Measurements from ENCODE around the gene KLRD1.
"Not testable (repeated sequence)": the region's sequence is repeated elsewhere in the genome, so short reads cannot be mapped to it uniquely, and the experiment has no call there.

The KLRD1 gene

DNA sequence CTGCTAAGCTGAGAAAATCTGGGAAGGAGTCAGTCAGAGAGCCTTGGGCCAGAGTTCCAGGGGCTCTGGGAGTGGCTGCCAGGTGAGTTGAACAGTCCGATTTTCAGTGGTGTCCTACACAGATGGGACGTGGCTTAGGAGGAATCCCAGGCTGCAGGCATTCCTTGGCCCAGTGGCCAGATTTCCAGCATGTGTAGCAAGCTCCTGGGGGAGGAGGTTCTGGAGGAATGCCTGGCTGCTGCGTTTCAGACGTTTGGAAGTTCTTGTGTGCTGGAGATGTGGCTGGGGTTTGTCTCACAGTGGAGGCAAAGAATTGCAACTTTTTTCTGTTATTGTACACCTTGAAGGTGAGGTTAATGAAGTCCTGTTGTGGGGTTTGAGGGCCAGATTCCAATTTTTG is 28.5 kb downstream of the KLRD1 start:
- not testable (repeated sequence) for DNase-seq

DNA sequence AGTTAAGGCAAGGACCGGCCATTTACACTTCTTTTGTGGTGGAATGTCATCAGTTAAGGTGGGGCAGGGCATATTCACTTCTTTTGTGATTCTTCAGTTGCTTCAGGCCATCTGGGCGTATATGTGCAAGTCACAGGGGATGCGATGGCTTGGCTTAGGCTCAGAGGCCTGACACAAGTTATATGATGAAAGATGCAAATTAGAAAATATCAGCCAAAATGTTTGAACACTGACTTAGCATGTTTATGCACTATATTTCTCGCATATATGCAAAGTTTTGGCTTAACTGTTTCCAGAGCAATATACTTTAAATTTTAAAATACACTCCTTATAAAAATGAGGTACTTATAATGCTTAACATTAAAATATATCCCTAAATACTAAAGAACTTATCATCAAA is 30.8 kb downstream of the KLRD1 start:
- DNase-seq = not testable (repeated sequence)

DNA sequence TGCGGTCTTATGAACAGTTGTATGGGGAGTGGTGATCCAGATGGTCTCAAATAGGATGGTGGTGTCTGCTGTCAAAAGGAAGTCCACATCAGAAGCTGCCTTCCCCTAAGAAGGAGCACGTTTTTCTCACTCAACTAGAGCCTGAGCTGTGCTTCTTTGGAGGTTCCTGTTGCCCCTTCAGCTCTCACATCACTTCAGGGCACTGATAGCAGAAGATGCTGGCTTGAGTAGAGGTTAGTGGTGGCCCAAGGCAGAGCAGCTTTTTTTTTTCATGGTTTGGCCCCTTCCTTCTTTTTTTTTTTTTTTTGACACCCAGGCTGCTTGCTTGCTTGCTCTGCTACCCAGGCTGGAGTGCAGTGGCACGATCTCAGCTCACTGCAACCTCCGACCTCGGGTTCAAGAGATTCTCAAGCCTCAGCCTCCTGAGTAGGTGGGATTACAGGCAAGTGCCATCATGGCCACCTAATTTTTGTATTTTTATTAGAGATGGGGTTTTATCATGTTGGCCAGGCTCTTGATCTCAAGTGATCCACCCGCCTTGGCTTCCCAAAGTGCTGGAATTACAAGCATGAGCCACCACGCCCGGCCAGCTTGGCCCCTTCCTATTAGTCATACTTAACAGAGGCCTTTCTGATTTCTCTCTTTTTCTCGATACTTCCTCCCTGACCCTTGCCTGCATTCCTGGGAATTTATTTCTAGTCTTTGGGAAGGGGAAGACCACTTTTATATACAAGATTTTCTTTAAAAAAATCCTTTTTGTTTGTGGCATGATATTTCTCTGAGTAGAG is 31.6 kb downstream of the KLRD1 start:
- no peak for DNase-seq

DNA sequence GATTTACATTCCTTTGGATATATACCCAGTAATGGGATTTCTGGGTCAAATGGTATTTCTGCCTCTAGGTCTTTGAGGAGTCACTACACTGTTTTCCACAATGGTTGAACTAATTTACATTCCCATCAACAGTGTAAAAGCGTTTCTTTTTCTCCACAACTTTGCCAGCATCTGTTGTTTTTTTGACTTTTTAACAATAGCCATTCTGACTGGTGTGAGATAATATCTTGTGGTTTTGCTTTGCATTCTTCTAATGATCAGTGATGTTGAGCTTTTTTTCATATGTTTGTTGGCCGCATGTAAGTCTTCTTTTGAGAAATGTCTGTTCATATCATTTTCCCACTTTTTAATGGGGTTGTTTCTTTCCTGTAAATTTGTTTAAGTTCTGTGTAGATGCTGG is 33.3 kb downstream of the KLRD1 start:
- not testable (repeated sequence) for DNase-seq

DNA sequence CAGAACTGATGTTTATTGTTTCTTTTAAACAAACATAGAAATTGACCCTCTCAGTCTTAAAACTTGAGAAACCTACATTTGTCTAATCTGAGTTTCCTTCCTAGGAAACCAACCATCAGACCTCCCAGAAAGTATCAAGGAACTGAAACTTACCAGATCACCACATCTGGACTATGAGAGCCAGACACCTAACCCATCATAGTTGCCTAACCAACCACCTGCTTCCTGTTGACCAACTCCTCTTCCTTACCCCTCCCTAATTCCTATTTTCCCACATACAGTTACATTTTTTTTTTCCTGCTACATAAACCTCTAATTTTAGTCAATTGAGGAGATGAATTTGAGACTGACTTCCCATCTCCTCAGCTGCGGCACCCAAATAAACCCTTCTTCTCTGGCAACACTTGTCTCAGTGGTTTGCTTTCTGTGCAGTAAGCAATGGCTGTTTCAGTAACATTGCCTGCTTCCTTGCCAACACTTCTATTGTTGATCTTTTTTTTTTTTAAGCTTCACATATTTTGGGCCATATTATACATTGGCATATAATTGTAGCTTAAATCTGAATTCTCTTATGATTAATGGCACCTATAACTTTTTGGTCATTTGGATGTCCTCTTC is 34.3 kb downstream of the KLRD1 start:
- DNase-seq = no peak

DNA sequence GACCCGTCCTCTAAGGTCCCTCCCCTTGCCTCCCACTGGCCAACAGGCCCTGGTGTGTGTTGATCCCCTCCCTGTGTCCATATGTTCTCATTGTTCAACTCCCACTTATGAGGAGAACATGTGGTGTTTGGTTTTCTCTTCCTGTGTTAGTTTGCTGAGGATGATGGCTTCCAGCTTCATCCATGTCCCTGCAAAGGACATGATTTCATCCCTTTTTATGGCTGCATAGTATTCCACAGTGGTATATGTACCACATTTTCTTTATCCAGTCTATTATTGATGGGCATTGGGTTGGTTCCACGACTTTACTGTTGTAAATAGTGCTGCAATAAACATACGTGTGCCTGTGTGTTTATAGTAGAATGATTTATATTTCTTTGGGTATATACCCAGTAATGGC is 43.8 kb downstream of the KLRD1 start:
- not testable (repeated sequence) for DNase-seq

DNA sequence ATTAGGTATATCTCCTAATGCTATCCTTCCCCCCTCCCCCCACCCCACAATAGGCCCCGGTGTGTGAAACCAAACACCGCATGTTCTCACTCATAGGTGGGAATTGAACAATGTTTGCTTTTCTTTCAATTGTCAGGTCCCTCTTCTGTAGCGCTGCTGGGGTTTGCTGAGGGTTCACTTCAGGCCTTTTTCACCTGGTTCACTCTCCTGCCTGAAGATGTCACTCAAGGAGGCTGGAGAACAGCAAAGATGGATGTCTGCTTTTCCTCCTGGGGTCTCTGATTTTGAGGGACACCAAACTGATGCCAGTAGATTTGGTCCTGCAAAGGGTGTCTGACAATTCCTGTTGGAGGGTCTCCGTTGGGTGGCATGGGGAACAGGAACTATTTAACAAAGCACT is 46.4 kb downstream of the KLRD1 start:
- no peak for DNase-seq

DNA sequence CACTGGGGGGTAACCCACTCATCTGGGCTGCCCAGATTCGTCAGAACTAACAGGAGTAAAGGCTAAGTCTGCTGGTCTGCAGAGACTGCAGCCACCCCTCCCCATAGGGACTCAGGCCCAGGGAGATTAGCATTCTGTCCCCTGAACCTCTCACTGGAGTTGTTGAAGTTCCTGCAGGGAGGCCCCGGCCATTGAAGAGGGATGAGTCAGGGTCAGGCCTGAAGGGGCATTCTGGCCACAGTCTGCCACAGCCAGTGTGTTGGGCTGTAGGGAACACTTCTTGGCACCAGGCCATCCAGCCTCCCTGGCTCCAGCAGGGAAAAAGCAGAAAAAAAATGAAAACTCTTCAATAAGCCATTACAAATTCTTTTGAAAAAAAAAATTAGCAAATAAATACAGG is 46.8 kb downstream of the KLRD1 start:
- DNase-seq = peak in 2 of 56 donors; percentile 40 to 59

DNA sequence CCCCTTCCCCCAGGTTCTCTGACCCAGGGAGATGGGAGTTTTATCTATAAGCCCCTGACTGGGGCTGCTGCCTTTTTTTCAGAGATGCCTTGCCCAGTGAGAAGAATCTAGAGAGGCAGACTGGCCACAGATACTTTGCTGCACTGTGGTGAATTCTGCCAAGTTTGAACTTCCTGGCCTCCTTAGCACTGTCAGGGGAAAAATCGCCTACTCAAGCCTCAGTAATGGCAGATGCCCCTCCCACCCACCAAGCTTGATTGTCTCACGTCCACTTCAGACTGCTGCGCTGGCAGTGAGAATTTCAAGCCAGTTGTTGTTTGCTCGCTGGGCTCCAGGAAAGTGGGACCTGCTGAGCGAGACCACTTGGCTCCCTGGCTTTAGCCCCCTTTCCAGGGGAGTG is 50.5 kb downstream of the KLRD1 start:
- DNase-seq = no peak

DNA sequence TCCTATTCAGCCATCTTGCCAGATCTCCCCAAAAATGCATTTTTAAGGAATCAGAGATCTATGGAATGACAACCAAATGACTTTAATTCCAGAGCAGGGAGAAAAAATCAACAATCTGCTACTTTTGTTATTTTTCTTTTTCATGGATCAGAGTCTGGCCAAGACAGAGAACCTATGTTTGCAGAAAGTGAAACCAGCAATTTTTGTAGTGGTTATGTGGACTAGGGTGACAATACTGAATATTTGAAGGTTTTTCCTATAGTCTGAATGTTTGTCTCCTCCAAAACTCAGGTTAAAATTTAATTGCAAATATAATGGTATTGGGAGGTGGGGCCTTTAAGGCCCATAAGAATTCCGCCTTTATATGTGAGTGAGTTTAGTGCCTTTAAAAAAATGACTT is 51.3 kb downstream of the KLRD1 start:
- no peak for DNase-seq

DNA sequence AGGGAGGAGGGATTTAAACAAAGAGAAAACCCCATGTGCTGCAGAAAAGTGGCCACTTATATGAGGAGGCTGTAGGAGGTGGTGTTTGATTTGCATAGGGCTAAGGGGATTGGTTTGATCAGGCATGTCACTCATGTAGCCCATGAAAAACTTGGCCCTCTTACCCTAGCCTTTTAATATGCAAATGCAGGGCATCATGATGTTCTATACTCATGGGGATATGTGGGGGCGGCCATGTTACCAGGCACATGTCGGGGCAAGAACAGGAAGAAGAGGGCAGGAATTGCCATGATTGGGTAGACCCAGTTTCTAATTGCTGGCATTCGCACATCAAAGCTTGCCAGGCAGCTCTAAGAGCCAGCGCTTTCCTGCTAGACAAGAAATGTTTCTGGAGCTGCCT is 53.4 kb downstream of the KLRD1 start:
- peak in 16 of 56 donors; percentile 10 to 62 (median 32) for DNase-seq

DNA sequence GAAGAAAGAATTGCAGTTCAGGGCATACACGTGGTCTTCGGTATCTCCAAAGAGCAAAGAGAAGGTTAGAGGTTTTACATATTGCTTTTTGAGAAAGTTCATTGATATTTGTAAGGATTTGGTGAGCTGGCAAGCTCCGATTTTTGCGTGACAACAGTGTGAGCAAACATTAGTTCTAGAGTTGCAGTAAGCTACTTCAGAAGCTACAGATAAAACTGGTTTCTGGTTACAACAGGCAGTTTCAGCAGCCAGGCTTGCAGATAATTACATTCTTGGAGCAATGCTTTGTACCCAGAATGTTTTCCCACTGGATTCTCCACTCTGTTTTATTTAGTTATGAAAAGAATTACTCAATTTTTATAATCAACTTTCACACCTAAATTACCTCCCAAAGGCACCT is 54.0 kb downstream of the KLRD1 start:
- no peak for DNase-seq

DNA sequence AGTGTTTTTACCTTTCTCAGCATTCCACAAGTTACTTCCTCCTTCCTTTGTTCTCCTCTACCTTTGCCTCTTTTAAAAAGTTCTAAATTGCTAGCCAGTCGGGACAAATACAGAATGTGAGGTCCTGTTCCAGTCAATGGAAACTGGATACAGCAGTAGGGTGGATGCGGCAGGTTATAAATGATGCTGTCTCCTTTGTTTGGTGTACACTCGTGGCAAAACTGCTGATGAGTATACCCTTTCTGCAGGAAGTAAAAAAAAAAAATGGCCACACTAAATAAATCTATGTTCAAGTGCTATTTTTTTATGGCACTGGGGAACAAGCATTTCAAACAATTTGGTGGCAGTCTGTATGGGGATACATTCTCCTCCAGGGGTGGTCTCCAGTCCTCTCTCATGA is 54.7 kb downstream of the KLRD1 start:
- no peak for DNase-seq

DNA sequence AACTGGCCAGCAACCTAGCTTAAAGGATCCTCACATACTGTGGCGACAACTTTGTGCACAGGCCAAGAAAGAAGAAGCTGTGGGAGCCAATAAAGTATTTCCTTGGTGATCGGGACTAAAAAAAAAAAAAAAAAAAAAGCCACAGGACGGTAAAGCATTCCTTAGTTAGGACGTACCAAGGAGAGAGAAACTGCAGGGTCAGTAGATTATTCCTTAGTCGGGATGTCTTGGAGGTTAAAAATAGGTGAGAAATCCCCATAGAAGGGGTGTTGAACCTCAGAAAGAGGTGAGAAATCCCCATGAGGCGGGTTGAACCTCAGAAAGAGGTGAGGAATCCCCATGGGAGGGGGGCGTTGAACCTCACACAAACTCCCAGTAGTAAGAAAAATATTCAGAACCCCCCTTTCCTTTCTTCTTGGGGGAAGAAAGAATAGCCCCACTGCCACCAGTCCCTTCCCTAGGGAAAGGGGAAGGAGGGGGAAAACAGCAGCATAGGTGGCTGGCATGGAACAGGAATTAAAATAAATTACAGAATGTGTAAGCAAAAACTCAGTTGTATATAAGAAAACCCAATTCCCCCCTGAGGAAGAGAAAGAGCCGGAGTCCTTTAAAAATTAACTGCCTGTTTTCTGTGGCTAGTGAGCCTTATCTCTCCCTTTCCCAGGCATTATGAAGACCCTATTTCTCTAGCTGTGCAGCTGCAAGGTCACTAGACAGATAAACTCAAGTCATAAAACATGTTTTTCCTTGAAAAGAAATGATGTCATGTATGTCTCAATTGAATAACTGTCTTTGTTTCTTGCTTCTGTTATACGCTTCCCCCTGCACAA is 55.4 kb downstream of the KLRD1 start:
- DNase-seq = no peak

DNA sequence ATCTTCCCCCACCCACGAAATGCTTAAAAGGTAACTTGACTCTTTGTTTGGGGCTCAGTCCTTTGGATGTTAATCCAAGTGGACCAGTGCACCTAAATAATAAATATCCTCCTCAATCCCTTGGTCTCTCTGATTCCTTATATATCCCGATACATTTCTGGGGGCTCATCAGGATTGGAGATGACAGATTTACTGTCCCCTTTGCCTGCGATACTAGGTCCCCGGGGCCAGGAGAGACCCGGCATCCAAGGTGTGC is 55.9 kb downstream of the KLRD1 start:
- no peak for DNase-seq

DNA sequence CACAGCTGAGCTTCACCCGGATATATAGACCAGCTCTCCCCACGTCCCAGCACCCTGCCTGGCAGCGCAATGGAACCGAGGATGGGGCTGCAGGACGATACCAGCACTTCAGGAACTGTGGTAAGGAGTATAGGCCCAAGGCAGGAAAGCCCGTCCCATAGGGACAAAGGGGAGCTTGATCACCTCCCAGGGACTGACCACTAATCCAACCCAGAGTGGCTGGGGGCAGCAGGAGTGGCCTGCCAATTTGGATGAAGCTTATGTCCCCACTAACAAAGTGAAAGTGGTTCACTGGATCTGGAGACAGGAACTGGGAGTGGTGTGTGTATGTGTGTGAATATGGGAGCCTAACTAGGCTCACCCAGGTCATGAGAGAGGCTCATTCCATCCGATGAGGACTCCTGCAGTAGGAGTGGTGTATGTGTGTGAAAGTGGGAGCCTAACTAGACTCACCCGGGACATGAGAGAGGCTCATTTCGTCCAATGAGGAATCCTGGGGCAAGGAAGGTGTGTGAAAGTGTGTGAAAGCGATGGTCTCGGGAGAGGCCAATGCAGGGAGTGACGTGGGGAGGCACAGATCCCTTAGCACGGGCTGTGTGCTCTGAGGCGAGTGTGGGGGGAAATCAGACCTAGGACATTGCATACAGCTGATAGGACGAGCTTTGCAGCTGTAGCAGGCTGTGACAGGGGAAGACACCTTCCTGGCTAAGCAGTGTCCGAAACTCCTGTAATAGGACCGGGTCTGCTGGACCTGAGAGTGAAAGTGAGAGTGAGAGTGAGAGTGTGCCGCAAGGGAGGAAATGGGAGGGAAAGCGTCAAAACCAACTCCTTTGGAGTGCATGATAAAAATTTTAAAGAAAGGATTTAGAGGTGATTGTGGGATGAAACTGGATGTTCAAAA is 56.5 kb downstream of the KLRD1 start:
- DNase-seq = peak in 37 of 56 donors; percentile 34 to 81 (median 65)

DNA sequence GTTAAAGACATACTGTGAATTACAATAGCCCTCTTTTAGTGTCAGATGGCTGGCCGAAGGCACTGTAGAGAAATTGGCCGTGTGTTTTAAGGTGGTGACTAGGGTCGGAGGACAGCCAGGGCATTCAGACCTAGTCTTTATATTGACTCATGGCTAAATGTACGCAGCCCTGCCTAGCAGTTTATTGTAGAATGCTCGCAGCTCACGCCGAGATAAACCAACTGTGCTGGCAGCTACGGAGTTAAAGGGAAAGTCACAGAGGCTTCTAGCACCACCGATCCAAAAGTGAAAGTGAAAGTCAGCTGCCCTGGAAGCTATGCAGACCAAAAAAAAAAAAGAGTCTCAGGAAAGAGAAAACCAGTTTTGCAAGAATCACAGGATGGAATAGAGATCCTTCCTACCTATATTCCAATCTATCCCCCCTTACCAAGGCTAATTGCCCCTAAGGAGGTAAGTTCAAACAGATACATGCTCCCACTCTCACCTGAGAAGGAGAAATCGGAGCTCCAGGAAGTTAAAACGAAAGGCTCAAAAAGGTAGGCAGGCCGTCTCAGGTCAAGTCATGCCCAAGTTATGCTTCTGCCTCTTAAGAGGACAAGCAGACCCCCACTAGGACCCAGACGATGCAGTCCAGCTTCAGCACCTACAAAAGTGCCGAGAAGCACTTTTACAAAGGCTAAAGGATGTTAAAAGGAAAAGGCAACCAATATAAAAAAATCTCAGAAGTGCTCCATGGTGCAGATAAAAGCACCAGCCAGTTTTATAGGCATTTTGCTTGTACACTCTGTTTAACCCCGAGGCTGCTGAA is 57.3 kb downstream of the KLRD1 start:
- DNase-seq = peak in 41 of 56 donors; percentile 24 to 81 (median 53)

DNA sequence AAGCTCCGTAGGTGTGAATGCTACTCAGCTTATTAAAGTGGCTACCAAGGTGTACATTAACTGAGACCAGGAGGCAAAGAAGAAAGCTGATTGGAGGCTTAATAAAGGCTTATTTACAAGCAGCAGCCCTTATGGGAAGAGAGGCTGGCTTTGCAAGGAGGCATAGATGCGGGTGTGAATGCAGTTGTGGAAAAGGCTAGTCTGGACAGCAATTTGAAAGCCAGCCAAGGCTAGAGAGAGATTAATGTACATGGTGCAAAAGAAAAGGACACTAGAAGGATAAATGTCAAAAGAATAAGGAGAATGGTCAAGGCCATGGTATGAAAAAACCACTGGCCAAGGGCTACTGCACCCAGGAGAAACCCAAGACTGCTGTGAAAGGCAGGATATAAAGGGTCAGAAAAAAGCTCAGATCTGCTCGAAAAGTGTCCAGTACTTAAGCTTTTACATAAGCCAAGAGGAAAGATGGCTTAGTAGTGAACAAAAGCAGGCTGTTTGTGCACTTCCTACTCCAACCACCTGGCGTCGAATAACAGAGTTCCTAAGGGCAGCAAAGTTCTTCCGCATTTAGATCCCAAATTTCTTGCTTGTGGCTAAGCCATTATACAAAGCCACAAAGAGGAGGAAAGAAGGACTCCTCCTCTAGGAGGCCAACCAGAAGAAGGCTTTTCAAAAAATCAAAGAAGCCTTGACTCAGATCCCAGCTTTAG is 58.2 kb downstream of the KLRD1 start:
- DNase-seq = peak in 2 of 56 donors; percentile 46 to 73

DNA sequence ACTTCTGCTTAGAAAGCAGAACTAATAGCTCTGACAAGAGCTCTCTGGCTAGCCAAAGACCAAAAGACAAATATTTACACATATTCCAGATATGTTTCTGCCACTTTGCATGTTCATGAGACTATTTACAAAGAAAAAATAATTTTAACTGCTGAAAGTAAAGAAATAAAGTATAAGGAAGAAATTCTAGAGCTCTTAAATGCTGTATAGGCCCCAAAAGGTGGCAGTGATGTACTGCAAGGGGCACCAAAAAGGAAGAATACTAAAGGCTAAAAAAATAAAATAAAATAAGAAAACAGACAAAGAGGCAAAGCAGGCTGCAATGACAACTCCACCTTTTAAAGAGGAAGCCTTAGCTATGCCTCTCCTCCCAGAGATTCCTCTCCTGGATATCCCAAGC is 59.2 kb downstream of the KLRD1 start:
- peak in 1 of 56 donors; percentile 16 for DNase-seq

DNA sequence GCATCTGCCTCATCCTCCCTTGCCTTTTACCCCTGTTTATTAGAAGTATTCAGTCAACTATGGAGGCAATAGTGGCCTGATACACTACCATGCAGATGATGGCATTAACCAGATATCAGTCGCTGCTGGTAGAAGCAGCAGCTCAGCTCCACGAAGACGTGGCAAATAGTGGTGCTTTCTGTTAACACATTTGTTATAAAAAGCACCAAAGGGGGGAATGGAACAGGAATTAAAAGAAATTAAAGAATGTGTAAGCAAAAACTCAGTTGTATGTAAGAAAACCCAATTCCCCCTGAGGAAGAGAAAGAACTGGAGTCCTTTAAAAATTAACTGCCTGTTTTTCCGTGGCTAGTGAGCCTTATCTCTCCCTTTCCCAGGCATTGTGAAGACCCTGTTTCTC is 60.0 kb downstream of the KLRD1 start:
- DNase-seq = not testable (repeated sequence)

Measured in nucleus accumbens (tissue), 56 donors.